SKM-1 treated with dmso at 0.1 percent for 144 hours (cell line): ENCODE results near the gene NUFIP2.
"Not testable (repeated sequence)": the region's sequence is repeated elsewhere in the genome, so short reads cannot be mapped to it uniquely, and the experiment has no call there.

ENCODE experiments used
- DNase-seq: peaks from one replicate; lab custom pipeline; 2025; ENCODE audit not compliant: unreplicated experiment; lab: John Stamatoyannopoulos, UW

NUFIP2 gene

GRCh38 chr17:29240968-29241963 is 52.7 kb downstream of the NUFIP2 start:
- DNase-seq = peak; percentile 85

DNA sequence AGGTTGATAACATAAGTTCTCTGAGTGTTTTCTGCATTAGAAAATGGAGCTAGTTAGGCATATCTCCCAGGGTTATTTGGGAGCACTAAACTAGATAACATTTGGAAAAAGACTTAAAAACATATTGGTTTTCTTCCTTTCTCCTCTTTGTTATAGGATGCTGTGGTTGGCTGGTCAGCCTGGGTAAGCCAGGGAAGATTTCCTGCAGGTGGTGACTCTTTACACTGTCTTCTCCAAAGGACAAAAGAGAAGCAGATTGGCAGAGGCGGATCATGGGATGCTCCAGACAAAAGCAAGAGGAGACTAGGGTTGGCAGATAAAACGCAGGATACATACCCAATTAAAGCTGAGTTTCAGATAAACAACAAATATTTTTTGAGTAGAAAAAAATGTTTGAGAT is 53.5 kb downstream of the NUFIP2 start:
- DNase-seq = no peak

DNA sequence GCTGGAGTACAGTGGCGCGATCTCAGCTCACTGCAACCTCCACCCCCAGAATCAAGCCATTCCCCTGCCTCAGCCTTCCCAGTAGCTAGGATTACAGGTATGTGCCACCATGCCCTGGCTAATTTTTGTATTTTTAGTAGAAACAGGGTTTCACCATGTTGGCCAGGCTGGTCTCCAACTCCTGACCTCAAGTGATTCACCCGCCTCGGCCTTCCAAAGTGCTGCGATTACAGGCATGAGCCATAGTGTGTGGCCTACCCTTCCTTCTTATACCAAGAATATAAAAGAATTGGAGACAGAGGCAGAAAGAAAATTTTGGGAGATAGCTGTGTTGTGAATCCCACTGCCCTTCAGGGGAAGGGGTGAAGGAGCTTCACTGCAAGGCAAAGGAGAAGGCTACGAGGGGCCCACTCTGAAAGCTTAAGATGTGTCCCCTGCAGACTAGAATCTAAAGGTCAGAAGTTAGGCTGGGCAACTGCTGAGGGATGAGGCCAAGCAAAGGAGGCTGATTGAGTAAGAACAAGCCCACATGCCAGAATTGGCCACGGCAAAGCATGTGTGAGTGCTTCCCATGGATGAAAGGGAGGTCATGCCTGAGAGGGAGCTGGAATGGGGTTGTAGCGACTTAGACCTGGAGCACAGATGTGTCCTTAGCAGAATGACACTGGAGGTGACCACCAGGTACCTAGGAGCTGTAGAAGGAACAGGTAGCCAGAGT is 55.7 kb downstream of the NUFIP2 start:
- no peak for DNase-seq

- no peak for DNase-seq
These were observed 56.3 kb downstream of the NUFIP2 start for GRCh38 chr17:29237476-29238132.

GRCh38 chr17:29235904-29236303 is 58.0 kb downstream of the NUFIP2 start:
- DNase-seq = no peak

- DNase-seq = not testable (repeated sequence)
These were observed 59.0 kb downstream of the NUFIP2 start for GRCh38 chr17:29234972-29235371.

- DNase-seq = no peak
These were observed 60.6 kb downstream of the NUFIP2 start for GRCh38 chr17:29233301-29233700.

DNA sequence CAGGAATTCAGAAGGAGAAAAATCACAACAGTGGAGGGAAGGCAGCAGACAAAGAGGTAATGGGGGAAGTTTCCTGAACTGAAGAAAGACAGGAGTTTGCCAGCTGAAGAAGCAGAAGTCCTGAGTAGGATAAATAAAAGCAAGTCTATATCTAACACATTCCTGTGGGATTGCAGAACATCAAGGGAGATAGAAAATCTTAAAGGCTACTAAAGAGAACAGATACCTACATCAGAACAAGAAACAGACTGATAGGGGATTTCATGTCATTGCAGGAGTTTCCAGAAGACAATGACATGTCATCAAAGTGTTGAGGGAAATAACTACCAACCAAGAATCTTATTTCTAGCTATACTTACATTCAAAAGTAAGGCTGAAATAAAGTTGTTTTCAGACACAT is 68.6 kb downstream of the NUFIP2 start:
- no peak for DNase-seq

DNA sequence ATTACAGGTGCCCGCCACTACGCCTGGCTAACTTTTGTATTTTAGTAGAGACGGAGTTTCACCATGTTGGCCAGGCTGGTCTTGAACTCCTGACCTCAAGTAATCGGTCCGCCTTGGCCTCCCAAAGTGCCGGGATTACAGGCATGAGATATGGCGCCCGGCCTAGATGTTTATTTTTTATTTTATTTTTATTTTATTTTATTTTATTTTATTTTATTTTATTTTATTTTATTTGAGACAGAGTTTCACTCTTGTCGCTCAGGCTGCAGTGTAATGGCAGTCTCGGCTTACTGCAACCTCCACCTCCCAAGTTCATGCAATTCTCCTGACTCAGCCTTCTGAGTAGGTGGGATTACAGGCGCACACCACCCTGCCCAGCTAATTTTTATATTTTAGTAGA is 72.6 kb downstream of the NUFIP2 start:
- not testable (repeated sequence) for DNase-seq

- peak; percentile 80 for DNase-seq
These were observed 74.4 kb downstream of the NUFIP2 start for GRCh38 chr17:29219378-29220047.

GRCh38 chr17:29216856-29217255 is 77.1 kb downstream of the NUFIP2 start:
- DNase-seq = no peak

- DNase-seq = no peak
These were observed 77.8 kb downstream of the NUFIP2 start for GRCh38 chr17:29216181-29216580.

DNA sequence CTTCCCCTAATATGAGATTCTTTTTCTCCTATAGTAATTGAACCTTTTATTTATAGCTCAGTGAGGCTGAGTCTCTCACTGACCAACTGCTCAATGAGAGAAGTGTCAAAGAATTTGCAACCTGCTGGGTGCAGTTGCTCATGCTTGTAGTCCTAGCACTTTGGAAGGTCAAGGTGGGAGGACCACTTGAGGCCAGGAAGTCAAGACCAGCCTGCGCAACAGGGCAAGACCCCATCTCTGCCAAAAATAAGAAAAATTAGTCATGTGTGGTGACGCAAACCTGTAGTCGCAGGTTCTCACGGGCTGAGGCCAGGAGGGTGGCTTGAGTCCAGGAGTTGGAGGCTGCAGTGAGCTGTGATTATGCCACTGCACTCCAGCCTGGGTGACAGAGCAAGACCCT is 78.2 kb downstream of the NUFIP2 start:
- DNase-seq = no peak

DNA sequence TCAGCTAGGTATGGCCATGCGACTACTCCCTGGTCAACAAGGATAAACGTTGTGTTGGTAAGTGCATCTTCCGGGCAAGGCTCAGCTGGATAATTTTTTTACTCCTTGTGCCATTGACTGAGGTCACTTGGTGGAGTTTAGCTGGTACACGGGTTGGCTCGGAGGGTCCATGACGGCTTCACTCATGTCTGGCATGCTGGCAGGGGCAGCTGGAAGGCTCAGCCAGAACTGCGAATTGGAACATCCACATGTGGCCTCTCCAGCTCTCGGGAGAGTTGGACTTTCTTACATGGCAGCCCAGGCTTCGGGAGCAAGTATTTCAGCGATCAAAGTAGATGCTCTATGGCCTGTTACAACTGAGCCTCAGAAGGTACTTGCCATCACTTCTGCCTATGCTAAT is 78.8 kb downstream of the NUFIP2 start:
- no peak for DNase-seq

DNA sequence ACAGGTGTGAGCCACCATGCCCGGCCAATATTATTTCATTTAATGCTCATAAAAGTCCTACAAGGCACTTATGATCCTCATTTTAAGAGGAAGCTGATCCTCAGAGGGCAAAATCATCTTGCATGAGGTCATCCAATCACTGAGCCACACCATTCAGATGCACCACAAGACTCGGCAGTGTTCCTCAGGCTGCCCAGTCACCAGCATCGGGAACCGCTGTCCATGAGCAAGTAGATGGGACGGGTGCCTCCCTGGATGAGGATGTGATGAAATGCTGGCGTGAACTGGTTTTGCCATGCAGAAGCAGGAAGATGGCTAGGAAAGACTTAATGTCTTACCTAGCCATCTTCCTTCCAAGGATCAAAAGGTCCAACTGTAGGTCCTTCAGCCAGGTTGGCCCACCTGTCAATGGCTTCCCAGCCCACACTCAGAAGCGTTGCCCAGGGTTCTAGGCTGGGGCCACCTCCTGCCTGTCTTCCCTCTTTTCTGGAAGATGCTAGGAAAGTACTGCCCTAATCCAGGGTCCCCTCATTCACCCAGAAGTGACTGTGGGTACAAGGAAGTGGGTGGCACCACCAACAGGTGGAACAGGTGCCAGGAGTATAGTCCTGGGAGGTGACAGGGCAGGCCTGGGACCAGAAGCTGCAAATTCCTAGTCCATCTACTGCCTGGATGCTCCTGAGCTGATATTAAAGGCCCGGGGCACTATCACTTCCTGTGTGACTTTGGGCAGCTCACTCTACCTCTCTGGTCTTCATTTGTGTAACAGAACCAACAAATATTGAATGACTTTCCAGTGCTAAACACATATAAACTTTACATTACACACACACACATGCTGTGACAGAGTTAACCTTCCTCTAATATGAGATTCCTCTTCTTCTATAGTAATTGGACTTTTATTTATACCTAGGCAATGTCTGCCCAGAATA is 79.5 kb downstream of the NUFIP2 start:
- no peak for DNase-seq

DNA sequence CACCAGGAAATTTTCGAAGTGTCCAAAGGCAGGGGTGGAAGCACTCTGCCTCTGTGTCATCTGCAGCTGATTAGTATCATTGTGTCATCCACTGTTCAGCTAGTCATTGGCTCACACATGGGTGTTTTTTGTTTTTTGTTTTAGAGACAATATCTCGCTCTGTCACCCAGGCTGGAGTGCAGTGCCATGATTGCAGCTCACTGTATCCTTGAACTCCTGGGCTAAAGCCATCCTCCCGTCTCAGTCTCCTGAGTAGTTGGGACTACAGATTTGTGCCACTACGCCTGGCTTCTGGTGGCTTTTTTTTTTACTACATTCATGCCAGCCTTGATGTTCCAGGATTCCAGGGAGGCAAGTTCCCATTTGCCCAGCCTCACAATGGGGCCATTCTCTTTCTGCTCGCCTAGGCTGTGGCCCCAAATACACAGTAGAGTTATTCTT is 81.2 kb downstream of the NUFIP2 start:
- DNase-seq = no peak

DNA sequence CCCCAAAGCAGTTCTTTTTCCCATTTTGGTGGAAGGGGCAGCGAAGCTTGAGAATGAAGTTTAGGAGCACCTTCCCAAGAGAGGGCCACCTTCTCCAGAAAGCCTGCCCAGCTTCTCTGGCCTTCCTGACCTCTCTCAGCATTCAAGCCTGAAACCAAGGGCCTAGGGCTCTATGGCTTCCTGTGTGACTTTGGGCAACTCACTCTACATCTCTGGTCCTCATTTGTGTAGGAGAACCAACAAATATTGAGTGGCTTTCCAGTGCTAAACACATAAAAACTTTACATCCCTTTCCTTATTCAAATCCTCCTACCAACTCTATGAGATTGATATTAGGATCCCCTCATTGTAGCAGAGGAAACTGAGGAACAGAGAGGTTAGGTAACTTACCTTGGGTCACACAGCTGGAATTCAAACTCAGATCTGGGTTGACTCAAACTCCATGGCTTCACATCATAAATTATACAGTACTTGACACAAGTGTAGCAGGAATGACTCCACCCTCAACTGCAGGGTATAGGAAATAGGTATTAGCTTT is 81.8 kb downstream of the NUFIP2 start:
- DNase-seq = no peak

GRCh38 chr17:29210879-29211278 is 83.1 kb downstream of the NUFIP2 start:
- DNase-seq = no peak

DNA sequence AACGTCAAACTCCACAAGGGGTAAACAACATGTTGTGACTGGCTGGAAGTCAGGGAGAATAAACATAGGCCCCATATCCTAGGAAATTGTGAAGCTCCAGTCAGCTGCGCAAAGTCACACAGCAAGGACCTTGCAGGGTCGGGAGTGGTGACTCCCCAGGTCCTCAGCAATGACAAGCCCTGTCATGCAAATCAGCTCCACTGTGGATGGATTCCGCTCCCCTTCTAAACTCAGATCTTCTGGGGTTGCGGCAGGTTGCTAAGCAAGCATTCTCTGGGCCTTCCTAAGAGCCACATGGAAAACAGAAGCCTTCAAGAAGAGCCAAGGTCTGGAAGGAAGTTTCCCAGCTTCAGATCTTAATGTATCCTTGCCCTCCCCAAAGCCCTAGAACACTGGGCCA is 84.9 kb downstream of the NUFIP2 start:
- no peak for DNase-seq

- no peak for DNase-seq
These were observed 86.0 kb downstream of the NUFIP2 start for GRCh38 chr17:29207975-29208374.
